NB4 (cell line): ENCODE results near the gene THRA.

Experiments
- DNase-seq: peaks from one replicate; pipeline ENCODE4 v3.0.0; 2010; ENCODE audit warnings: low read depth
- H3K4me3 ChIP-seq: one replicate; pipeline ENCODE4 v1.5.1; 2011; ENCODE audit warnings: mild to moderate bottlenecking, low read depth, low read length, moderate library complexity
- MAX ChIP-seq: IDR thresholded peaks from 2 replicates; pipeline ENCODE4 v1.6.1; 2011; ENCODE audit warnings: low read depth, low read length
- MYC ChIP-seq: IDR thresholded peaks from 2 replicates; pipeline ENCODE4 v1.6.1; 2011; ENCODE audit warnings: low read depth, low read length
- POLR2A ChIP-seq: IDR thresholded peaks from 2 replicates; pipeline ENCODE4 v1.6.1; 2011; ENCODE audit warnings: mild to moderate bottlenecking; ENCODE audit not compliant: insufficient read length; ENCODE audit errors: extremely low read depth
- TF ChIP-seq, protein P1 (sequence below): IDR thresholded peaks from one replicate; pipeline ENCODE4 v1.5.1; 2012; ENCODE audit warnings: low read depth, low read length

The THRA gene

GRCh38 chr17:40093580-40094201 is 30.9 kb downstream of the THRA start:
- no peak for TF ChIP-seq MYC
- TF ChIP-seq, protein P1, sequence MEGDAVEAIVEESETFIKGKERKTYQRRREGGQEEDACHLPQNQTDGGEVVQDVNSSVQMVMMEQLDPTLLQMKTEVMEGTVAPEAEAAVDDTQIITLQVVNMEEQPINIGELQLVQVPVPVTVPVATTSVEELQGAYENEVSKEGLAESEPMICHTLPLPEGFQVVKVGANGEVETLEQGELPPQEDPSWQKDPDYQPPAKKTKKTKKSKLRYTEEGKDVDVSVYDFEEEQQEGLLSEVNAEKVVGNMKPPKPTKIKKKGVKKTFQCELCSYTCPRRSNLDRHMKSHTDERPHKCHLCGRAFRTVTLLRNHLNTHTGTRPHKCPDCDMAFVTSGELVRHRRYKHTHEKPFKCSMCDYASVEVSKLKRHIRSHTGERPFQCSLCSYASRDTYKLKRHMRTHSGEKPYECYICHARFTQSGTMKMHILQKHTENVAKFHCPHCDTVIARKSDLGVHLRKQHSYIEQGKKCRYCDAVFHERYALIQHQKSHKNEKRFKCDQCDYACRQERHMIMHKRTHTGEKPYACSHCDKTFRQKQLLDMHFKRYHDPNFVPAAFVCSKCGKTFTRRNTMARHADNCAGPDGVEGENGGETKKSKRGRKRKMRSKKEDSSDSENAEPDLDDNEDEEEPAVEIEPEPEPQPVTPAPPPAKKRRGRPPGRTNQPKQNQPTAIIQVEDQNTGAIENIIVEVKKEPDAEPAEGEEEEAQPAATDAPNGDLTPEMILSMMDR, result no peak
- TF ChIP-seq MAX, result no peak
- no peak for TF ChIP-seq POLR2A

DNA sequence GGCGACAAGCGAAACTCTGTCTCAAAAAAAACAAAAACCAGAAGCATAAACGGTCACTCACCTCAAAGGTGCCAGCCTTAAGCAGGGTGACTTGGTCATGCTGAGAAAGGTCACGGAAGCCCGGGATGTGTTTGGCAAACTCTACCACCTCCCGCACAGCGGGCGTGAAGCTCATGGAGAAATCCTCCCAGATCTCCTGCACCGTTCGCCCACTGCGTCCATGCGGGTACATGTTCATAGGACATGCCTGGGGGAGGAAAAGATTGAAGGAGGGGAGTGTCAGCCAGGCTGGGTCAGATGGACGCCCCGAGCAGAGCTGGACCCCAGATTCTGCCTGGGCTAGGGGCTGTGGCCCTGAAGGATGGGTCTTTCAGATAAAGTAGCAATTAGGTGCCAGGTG is 32.1 kb downstream of the THRA start:
- no peak for DNase-seq
- H3K4me3 ChIP-seq, result no peak overlapping the region
- TF ChIP-seq, protein P1, result no peak
- no peak for TF ChIP-seq MAX

More at GRCh38 chr17:40093580-40094201, 30.9 kb downstream of the THRA start:
- H3K4me3 ChIP-seq, result no peak overlapping the region
- no peak for DNase-seq

- DNase-seq, result no peak
- H3K4me3 ChIP-seq, result no peak overlapping the region
- no peak for TF ChIP-seq MAX
- no peak for TF ChIP-seq MYC
- TF ChIP-seq, protein P1, result no peak
- no peak for TF ChIP-seq POLR2A
Observed at GRCh38 chr17:40095351-40095943, 32.7 kb downstream of the THRA start.

DNA sequence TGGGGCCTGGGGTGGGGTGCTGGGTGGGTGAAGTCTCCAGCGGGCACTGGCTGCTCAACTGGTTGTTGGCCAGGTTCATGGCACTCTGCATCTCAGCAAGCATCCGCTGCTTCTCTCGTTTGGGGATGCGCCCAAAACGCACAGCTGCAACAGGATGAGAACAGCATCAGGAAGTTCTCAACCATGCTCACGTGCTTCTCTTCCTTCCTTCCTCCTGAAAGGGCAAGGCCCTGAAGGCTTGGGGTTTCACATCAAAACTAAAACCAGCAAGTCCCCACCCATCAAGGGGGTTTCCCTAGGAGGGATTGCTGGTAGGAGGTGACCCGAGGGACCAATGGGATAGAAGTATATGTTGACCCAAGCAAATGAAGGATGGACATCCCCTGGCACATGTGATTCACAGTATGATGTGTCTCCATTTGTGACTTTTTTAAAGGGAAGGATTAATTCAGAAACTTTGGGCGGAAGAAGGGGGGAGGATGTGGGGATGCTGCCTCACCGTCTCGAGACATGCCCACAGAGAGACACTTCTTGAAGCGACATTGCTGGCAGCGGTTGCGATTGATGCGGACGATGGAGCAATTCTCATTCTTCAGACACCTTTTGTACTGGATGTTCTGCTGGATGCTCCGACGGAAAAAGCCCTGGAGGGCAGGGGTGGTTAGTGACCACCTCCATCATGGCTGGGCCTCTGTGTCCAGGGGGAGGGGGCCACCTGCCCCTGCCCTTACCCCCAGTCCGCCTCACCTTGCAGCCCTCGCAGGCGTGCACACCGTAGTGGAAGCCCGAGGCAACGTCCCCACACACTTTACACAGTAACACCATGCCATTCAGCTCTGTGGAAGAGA is 33.4 kb downstream of the THRA start:
- no peak for DNase-seq
- no peak overlapping the region for H3K4me3 ChIP-seq
- TF ChIP-seq, protein P1, result no peak
- TF ChIP-seq MYC (no peak), POLR2A (no peak), MAX (no peak)

- H3K4me3 ChIP-seq, result no peak overlapping the region
- no peak for TF ChIP-seq MAX
- no peak for TF ChIP-seq MYC
- TF ChIP-seq, protein P1, result no peak
- no peak for TF ChIP-seq POLR2A
- DNase-seq, result no peak
Observed at GRCh38 chr17:40097087-40097486, 34.3 kb downstream of the THRA start.
